Measurements from ENCODE around the gene IL25.

GRCh38 chr14:23366426-23366921 lies 6.1 kb upstream of the IL25 start:
- no peak for TF ChIP-seq MAZ (IDR thresholded peaks at IDR 0.05; ENCODE audit: borderline replicate concordance, low read depth, low read length)
- no peak for TF ChIP-seq MAZ (CRISPR knock-in tag; IDR thresholded peaks at IDR 0.05; ENCODE audit: low read depth)
- no peak for TF ChIP-seq REST (IDR thresholded peaks at IDR 0.05; ENCODE audit: borderline replicate concordance in 1 of 2, low read depth in 1 of 2, low read length in 2 of 2)
- no peak for TF ChIP-seq ZNF672 (CRISPR knock-in tag; IDR thresholded peaks at IDR 0.05)
- no peak for TF ChIP-seq THAP7 (CRISPR knock-in tag; IDR thresholded peaks at IDR 0.05)

All from HepG2 (cell line).